GOT3 (cell line): ENCODE results near the gene SUB1.
"Not testable (repeated sequence)": the region's sequence is repeated elsewhere in the genome, so short reads cannot be mapped to it uniquely, and the experiment has no call there.

ENCODE experiments used
- DNase-seq: peaks from one replicate; lab custom pipeline; 2025; ENCODE audit warnings: mixed read lengths; lab: John Stamatoyannopoulos, UW

Gene SUB1

GRCh38 chr5:32600054-32600622 is 14.8 kb downstream of the SUB1 start:
- DNase-seq, result no peak

DNA sequence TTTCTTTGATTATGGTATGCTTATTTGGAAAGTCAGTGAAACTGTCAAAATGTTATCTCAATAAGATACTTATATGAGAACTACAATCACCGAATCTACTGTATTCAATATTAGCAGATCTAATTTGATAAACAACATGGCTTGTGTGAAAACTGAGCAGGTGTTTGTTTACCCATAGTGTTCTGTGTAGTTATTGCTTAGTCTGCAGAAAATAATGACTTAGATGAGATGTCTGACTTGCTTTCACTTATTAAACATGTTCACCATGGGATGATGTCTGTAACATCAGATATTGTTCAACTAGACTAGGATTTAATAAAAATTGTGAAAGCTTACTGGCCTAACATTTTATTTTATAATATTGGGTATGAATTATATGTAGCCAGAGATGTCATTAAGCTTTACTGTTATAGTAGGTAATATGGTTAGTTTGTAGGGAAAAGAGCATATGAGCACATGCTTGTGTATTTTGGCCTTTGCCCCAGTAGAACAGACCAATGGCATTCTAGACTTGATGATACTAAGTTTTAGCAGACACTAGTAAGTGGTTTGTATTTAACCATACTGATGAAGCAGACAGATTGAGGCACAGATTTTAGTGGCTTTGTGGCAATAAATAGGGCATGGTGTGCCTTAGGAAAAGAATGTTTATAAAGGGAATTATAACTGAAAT is 16.4 kb downstream of the SUB1 start:
- DNase-seq, result no peak

GRCh38 chr5:32602906-32603305 is 17.5 kb downstream of the SUB1 start:
- DNase-seq, result no peak

- no peak for DNase-seq
Measured at GRCh38 chr5:32604800-32605765, 19.7 kb downstream of the SUB1 start.

DNA sequence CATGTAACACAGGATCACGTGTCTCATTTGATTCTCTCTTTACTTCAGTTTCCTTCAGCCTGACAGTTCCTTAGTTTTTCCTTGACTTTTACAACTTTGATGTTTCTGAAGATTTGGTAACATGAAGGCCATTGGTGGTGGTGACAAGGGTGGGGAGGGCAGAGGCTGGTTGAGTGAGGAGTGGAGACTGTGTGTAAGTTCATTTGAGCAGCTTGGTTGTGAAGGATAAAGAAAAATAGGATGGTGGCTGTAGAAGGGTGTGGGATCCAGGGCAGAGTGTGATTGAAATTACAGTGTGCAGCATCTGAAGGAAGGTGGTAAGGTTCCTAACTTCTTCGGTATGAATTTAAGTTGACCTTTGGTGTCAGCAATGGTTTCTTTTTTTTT is 20.4 kb downstream of the SUB1 start:
- DNase-seq, result no peak

DNA sequence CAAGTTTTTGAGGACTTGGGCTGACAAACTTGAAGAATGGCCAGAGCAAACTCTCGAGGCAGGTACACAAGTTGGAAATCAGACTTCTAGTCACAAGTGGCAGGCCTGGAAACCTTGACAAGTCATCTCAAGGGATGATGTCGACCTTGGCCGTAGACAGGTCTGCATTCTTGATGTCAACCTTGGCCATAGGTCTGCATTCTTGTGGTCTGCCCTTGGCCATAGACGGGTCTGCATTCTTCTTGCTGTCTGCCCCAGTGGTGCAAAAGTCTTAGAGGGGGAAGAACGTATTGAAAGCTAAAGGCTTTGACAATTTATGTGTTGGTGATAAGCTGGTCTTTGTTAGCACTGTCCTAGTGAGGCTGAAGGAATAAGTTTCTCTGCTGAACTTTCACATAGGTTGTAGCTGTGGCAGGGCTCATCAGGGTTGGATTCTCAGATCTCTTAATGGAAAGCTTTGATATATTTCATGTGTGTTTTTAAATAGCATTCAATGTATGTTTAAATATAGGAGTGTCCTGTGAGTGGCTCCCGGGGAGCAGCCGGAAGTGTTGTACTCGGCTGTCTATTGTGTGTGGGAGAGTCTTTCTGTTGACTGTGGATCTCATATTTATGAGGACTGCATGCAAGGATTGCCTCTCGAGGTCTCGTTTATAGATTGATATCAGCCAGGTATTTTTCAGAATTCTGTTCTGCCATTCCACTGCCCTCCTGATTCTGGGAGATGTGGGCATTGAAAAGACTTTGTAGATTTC is 27.0 kb downstream of the SUB1 start:
- DNase-seq, result no peak

GRCh38 chr5:32613050-32613672 is 27.8 kb downstream of the SUB1 start:
- peak; percentile 21 for DNase-seq

DNA sequence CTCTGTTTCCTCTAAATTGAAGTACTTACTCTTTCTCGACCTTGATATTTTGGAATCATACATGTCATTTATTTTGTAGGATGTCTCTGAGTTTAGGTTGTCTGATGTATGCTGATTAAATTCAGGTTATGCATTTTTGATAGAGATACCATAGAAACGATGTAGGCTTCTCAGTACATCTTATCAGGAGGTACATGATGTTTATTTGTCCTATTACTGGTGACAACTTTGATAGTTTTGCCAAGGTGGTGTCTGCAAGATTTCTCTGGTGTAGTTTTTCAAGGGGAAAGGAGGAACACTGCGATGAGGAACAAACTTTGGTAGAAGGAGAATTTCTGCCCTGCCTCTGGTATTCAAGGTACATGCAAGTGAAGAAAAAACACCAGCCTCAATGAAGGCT is 29.9 kb downstream of the SUB1 start:
- DNase-seq, result no peak

GRCh38 chr5:32618962-32619361 is 33.6 kb downstream of the SUB1 start:
- no peak for DNase-seq

DNA sequence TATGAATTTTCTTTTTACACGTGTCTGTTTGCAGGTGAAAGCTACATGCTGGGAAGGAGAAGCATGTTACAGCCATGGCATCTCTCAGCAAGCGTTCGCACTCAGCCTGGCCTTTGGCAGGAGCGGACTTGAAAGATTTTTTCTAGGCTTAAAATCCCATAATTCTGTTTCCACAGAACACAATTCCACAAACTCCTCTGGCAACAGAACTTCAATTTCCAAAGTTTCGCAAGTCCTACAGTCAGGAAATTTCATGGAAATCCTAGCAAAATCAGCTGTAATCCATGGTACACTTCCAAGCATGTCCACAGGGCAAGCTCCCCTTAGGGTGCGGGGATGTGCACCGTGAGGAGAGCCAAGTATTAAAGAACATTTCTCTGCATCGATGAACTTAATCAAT is 35.9 kb downstream of the SUB1 start:
- DNase-seq, result no peak

- no peak for DNase-seq
Measured at GRCh38 chr5:32625106-32625505, 39.7 kb downstream of the SUB1 start.

- no peak for DNase-seq
Measured at GRCh38 chr5:32625547-32625946, 40.2 kb downstream of the SUB1 start.

GRCh38 chr5:32627219-32627870 is 42.0 kb downstream of the SUB1 start:
- no peak for DNase-seq

DNA sequence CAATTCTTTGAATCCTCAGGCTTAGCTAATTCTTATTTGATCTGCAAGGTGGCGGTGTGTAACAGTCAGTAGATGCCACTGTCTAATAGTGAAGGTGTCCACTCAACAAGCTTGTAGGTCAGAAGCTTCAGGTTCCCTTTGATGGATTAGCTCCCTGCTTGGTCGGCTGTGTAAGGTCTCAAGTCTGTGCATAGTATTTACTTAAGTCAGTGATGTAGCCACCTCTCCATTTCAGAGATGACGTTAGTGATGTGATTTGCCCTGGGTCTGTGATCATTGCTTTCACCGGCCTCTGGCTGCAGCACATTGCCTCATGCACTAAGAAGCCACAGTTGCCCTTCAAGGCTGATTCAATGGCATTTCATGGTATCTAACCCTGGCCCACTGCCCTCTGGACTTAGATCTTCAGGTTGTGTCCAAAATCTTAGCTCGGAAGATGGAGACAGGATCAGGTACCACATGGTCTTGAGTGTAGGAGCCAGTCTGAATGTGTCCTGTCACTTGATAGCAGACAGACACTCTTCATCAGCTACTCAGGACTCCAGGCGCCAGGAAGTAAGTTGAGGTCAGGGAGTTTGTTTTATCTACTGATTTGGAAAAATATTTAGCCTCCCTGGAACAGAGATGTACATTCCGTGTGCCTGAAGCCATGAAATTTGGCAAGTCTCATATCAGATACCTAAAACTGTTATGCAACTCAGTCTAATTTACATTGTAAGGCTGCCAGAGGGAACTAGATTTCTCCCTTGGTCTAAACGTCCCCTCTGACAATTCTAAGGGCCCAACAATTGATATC is 42.9 kb downstream of the SUB1 start:
- no peak for DNase-seq

- no peak for DNase-seq
Measured at GRCh38 chr5:32630867-32631491, 45.6 kb downstream of the SUB1 start.

DNA sequence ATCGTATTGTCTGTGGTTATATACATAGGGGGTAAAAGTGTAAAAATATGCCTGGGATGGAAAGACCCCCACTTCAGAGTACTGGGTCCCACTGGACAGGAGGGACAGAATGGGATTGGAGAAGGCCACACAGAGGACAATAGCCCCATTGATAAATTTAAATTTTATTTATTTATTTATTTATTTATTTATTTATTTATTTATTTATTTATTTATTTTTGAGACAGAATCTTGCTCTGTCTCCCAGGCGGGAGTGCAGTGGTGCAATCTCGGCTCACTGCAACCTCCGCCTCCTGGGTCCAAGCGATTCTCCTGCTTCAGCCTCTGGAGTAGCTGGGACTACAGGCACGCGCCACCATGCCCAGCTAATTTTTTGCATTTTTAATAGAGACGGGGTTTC is 47.7 kb downstream of the SUB1 start:
- DNase-seq, result not testable (repeated sequence)

DNA sequence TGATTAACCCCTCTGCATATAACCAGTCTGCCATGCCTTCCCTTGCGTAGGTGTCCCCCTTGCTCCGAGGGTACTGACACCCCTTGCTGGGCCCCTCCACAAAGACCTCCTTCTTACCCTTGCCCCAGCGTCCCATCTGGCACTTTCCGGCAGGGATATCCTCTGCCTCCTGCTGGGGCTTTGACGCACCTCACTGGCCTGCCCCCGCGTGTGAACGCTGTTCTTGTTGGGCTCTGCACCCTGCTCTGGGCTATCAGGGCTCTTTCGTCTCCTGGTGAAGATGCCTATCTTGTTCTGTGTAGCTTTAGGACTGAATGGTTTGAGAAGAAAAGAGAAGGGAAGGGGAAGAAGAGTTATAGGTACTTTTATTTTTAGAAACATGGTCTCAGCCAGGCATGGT is 53.0 kb downstream of the SUB1 start:
- DNase-seq, result no peak

GRCh38 chr5:32639943-32640342 is 54.6 kb downstream of the SUB1 start:
- no peak for DNase-seq

DNA sequence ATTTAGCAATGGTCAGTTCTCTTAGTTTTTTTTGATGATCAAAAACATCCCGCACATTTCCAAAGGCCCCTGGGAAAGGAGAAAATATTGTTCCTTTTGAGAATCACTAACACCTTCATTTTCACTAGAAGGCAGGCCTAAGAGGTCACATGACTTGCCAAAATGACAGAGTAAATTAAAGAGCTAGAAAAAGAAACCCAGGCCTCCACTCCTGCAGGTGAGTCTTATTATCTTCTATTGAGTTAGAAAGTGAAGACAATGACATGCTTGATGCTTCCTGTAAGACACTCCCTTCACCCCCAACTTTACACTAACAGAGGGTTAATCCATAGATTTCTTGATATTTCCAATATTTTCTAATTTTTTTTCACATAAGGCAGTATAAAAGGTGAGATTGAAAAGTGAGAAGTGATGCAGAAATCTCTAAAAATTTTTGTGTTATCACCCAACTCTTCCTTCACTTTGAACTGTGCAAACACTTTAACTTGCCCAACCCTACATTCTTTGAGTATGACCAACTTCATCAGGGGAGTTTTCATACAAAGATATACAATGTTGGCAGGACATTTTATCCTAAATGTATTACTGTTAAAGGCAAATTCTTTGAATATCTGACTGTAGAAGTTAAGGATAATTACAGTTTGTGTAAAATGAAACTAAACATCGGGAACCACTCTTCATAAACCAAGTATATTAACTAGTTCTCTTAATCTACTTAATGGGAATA is 57.1 kb downstream of the SUB1 start:
- no peak for DNase-seq
